SIG-M5 (cell line): ENCODE data around the gene SLC35F4.
"Not testable (repeated sequence)": the region's sequence is repeated elsewhere in the genome, so short reads cannot be mapped to it uniquely, and the experiment has no call there.

Experiments
- DNase-seq: peaks from one replicate; lab custom pipeline; 2025; lab: John Stamatoyannopoulos, UW

Gene SLC35F4

DNA sequence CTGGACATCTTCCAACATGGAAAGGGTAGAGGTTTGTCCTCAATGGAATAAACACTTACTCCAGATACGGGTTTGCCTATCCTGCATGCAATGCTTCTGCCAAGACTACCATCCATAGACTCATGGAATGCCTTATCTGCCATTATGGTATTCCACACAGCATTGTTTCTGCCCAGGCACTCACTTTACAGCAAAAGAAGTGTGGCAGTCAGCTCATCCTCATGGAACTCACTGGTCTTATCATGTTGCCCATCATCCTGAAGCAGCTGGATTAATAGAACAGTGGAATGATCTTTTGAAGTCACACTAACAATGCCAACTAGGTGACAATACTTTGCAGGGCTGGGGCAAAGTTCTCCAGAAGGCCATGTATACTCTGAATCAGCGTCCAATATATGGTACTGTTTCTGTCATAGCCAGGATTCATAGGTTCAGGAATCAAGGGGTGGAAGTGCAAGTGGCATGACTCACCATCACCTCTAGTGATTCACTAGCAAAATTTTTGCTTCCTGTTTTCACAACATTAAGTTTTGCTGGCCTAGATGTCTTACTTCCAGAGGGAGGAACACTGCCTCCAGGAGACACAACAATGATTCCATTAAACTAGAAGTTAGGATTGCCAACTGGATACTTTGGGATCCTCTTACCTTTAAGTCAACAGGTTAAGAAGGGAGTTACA lies 140.4 kb downstream of the SLC35F4 start:
- DNase-seq: no peak

DNA sequence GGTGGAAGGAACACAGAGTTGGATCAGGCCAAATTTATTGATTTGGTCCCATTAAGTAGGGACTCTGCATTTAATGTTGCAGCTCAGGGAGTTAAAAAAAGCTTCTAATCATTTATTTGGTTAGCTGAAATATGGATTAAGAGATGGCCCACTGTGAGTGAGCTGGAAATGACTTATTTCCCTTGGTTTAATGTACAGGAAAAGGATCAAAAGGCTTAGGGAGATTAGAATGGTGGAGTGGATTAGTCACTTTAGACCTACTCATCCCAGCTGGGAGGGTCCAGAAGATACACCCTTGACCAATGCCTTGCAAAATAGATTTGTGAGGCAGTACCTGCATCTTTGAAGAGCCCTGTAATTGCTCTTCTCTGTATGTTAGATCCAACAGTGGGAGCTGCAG lies 143.8 kb downstream of the SLC35F4 start:
- DNase-seq: not testable (repeated sequence)

DNA sequence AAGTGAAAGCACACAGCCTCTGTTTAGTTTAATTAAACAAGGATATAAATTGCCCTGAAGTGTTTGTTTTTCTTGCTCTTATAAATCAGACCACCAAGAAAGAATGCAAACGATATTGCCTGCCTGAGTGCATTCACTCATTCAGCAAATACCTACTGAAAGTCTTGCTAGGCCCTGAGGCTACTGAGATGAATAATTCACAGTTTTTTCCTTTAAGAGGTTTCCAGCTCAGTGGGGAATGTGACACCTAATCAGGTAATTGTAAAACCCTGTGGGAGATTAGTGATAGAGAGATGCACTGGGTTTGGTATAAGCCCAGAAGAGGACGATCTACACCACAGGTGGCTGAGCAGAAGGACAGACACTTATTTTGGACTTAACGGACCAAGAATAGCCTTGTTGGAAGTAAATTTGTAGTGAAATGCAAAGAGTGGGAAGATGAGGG lies 151.4 kb downstream of the SLC35F4 start:
- DNase-seq: no peak

GRCh38 chr14:57712698-57713097 lies 153.2 kb downstream of the SLC35F4 start:
- DNase-seq: no peak

DNA sequence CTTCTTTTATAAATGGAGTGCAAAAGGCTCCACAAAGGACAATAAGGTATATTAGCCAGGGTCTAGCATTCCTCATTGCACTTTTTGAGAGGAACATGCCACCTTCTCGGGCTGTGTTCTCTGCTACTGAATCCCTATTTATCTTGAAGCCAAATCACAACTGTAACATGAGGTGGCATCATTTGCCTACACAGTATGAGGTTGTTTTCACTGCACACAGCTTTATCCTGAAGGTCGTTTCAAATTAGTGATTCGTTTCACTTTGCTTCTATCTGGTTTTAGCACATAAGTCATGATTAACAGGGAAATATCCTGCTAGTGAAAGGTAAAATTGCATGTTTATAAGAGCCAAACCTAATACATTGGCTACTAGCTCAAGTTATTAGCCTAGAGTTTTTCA lies 153.8 kb downstream of the SLC35F4 start:
- no peak for DNase-seq

GRCh38 chr14:57709909-57710308 lies 156.0 kb downstream of the SLC35F4 start:
- no peak for DNase-seq

- not testable (repeated sequence) for DNase-seq
These were observed 156.8 kb downstream of the SLC35F4 start for GRCh38 chr14:57709086-57709485.

- no peak for DNase-seq
These were observed 158.7 kb downstream of the SLC35F4 start for GRCh38 chr14:57707219-57707618.

GRCh38 chr14:57704763-57705162 lies 161.1 kb downstream of the SLC35F4 start:
- no peak for DNase-seq

- DNase-seq: no peak
These were observed 165.9 kb downstream of the SLC35F4 start for GRCh38 chr14:57699947-57700346.

- no peak for DNase-seq
These were observed 173.2 kb downstream of the SLC35F4 start for GRCh38 chr14:57692671-57693070.

- no peak for DNase-seq
These were observed 178.5 kb downstream of the SLC35F4 start for GRCh38 chr14:57687416-57687815.

- DNase-seq: no peak
These were observed 179.6 kb downstream of the SLC35F4 start for GRCh38 chr14:57686304-57686703.

GRCh38 chr14:57671021-57671420 lies 194.9 kb downstream of the SLC35F4 start:
- DNase-seq: no peak

GRCh38 chr14:57660208-57660607 lies 205.7 kb downstream of the SLC35F4 start:
- no peak for DNase-seq

DNA sequence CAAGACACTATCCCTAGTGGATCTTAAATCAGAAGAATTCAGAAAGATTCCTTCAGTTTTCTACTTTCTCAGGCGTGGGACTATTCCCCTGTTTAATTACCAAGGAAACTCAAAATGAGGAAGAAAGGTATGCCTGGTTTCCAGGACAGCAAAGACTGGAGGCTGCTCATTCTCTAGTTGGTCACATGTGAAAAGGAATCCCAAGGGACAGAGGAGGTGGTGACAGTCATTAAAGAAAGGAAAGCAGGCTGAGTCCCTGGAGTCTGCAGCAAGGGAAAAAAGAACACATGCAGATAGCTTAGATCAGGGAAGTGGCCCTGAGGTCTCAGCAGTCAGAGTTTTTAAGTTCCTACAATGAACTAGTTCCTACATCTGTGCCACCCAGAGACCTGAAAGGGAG lies 206.8 kb downstream of the SLC35F4 start:
- DNase-seq: no peak

DNA sequence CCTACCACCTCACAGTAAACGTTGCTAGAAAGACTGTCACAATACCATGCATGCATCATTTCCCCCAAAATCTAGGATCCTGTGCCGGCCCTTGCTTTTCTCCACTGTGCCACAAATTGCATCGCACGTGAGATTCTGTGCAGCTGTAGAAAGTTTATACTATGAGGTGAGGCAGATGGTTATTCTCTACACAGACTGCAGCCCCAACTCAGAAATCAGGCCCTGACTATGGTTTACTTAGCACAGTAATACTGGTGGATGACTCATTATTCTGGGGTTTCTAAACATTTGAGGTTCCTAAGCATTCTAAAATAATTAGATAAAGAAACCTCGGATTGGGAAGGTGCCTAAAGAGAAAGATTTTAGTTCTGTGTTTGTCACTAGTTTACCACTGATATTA lies 208.4 kb downstream of the SLC35F4 start:
- no peak for DNase-seq

DNA sequence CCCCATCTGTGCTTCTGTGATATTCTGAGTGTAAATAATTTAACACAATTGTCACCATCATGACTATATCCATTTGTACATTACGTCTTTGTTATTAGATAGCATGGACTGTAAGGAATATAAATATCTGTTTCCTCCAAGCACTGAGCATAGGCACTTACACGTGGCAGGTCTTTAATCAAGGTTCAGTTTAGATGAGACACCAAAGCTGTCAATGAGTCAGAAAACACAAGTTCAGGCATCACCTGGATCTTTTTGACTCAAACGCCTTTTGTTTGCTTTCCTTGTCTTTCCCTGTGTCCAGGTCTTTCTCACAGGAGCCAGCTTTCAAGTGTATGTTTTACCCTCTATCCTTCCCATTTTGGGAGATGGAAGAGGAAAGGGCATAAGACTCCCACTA lies 209.0 kb downstream of the SLC35F4 start:
- no peak for DNase-seq

GRCh38 chr14:57652769-57653168 lies 213.1 kb downstream of the SLC35F4 start:
- DNase-seq: no peak

- DNase-seq: no peak
These were observed 224.1 kb downstream of the SLC35F4 start for GRCh38 chr14:57641776-57642175.

- no peak for DNase-seq
These were observed 225.9 kb downstream of the SLC35F4 start for GRCh38 chr14:57640036-57640435.

GRCh38 chr14:57637901-57638300 lies 228.0 kb downstream of the SLC35F4 start:
- DNase-seq: no peak

GRCh38 chr14:57634335-57634734 lies 231.6 kb downstream of the SLC35F4 start:
- DNase-seq: no peak

DNA sequence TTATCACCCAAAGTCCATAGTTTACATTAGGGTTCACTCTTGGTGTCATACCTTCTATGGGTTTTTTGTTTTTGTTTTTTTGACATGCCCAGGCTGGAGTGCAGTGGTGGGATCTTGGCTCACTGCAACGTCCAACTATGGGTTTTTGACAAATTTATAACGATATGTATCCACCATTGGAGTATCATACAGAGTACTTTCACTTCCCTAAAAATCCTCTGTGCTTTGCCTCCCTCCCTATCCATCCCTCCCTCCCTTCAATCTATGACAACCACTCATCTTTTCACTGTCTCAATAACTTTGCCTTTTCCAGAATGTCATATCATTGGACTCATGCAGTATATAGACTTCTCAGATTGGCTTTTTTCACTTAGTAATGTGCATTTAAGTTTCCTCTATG lies 233.2 kb downstream of the SLC35F4 start:
- DNase-seq: no peak
